ENCODE data around the gene VWA8.

VWA8 gene

DNA sequence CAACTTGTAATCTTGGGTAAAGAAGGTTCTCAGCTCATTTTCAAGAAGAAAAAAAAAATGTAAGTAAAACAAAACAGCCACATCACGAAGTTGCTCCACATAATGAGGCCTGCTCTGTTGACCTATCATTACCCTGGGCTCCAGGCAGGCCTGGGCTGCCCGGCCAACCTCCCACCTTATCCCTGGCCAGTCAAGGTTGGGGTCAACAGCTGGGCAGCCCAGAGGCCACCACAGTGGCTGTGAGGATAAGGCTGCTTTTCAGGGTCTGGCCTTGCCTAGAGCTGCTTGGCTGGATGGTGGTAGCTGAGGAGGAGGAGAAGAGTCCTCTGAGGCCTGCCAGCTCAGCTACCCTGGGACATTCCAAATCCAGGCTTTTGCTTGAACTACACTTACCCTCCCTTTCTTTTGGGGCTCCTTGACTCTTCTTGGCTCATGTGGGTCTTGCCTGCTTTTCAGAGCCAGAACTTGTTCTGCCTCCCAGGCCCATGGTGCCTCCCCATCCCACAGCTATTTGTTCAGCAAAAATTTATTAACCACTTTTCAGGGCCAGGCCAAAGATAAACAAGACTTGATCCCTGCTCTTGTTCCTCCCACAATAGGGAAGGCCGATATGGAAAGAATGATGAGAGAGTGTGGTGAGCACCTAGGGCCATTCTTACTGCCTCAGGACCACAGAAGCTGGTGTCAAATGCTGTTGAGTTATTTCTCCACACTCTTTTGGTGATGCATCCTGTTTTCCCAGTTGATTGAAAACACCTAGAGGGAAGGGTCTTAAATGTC, 401.9 kb downstream of the VWA8 start:
- TF ChIP-seq, protein P1, sequence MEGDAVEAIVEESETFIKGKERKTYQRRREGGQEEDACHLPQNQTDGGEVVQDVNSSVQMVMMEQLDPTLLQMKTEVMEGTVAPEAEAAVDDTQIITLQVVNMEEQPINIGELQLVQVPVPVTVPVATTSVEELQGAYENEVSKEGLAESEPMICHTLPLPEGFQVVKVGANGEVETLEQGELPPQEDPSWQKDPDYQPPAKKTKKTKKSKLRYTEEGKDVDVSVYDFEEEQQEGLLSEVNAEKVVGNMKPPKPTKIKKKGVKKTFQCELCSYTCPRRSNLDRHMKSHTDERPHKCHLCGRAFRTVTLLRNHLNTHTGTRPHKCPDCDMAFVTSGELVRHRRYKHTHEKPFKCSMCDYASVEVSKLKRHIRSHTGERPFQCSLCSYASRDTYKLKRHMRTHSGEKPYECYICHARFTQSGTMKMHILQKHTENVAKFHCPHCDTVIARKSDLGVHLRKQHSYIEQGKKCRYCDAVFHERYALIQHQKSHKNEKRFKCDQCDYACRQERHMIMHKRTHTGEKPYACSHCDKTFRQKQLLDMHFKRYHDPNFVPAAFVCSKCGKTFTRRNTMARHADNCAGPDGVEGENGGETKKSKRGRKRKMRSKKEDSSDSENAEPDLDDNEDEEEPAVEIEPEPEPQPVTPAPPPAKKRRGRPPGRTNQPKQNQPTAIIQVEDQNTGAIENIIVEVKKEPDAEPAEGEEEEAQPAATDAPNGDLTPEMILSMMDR (IDR thresholded peaks at IDR 0.05; ENCODE audit: insufficient read depth, low read length, missing control alignments): no peak
- ChIA-PET POLR2A (interaction anchor here (0.7 kb wide), 1 partner anchor 58 kb away, joined by 3 read pairs; no protein-coding TSS in a partner anchor), CTCF (interaction anchor here (2.0 kb wide), 1 partner anchor 12 kb away, joined by 8 read pairs; no protein-coding TSS in a partner anchor)

DNA sequence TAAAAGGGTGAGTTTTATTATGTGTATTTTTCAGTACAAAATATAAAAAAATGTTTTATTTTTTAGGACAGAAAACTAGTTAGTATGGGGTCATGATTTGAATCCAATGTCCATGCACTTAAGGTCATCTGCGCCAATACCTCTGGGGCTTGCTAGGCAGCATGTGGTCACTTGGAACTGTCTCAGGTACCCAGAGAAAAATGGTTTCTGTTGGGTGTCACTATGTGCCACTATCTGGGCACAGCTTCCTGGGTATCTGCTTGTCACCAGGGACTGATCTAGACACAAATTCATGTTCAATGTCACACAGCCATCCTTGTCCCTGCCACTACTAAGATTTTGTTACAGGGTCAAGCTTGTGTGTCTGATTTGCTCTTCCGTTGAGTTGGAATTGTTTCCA, 403.2 kb downstream of the VWA8 start:
- ChIA-PET CTCF (no interaction called here), POLR2A (no interaction called here)
- no peak overlapping the region for H3K4me3 ChIP-seq (ENCODE audit: low read depth, low read length)
- DNase-seq (ENCODE audit: low read depth, low spot score): no peak
- TF ChIP-seq, protein P1 (IDR thresholded peaks at IDR 0.05; ENCODE audit: insufficient read depth, low read length, missing control alignments): no peak

More for the DNA sequence above, 401.9 kb downstream of the VWA8 start:
- DNase-seq (ENCODE audit: low read depth, low spot score): no peak
- H3K4me3 ChIP-seq (ENCODE audit: low read depth, low read length): no peak overlapping the region

DNA sequence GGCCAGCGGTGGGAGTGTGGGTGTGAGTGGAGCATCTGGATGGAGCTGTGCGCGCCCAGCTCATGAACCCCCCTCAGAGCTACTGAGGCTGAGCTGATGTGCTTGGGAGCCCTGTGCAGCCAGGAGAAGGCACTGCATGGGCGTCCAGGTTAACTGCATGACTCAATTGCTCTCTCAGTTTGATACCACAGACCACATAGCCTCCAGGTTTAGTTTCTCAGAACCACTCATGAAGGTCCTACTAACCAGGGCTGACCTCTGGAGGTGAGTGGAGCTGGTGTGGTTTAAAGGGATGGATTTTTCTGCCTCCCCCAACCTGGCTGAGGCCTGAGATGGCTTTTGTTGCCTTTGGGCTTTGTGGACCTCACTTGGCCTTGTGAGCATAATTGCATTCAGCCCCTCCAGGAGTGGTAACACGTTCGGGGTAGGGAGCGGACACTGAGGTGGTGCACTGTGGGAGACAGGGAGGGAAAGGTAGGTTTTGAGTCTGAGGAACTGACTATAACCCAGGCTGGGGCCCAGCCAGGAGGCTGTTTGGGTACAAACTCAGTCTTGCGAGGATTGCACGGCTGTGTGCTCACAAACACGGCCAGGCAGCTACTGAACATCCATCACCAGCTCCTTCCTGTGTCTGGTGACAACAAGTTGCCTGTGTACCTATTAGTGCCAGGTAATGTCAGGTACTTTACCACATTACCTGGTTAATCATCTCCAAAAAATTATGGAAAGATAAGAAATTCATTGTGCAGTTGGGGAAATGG, 406.1 kb downstream of the VWA8 start:
- no peak for DNase-seq (ENCODE audit: low read depth, low spot score)

DNA sequence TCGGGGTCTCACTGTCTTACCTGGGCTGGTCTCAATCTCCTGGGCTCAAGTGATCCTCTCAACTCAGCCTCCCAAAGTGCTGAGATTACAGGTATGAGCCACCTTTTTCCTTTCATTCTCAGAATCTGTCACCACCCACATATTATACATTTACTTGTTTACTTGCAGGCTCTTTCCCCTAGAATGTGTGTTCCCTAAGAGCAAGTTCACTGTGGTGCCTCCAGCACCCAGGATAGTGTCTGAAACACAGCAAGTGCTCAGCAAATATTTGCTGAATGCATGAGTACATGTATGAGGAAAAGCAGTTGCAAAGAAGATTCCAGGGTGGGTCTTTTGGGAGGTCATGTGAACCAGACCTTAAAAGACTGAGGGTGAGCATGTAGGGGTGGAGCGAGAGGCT, 406.7 kb downstream of the VWA8 start:
- no peak for DNase-seq (ENCODE audit: low read depth, low spot score)
- ChIA-PET CTCF (no interaction called here), POLR2A (no interaction called here)
- TF ChIP-seq, protein P1 (IDR thresholded peaks at IDR 0.05; ENCODE audit: insufficient read depth, low read length, missing control alignments): no peak
- no peak overlapping the region for H3K4me3 ChIP-seq (ENCODE audit: low read depth, low read length)

More for the DNA sequence above, 406.1 kb downstream of the VWA8 start:
- ChIA-PET CTCF (interaction anchor here (0.5 to 1.1 kb wide), 2 partner anchors 10 to 476 kb away, joined by 3 read pairs; no protein-coding TSS in a partner anchor), POLR2A (no interaction called here)
- TF ChIP-seq, protein P1 (IDR thresholded peaks at IDR 0.05; ENCODE audit: insufficient read depth, low read length, missing control alignments): no peak
- no peak overlapping the region for H3K4me3 ChIP-seq (ENCODE audit: low read depth, low read length)

DNA sequence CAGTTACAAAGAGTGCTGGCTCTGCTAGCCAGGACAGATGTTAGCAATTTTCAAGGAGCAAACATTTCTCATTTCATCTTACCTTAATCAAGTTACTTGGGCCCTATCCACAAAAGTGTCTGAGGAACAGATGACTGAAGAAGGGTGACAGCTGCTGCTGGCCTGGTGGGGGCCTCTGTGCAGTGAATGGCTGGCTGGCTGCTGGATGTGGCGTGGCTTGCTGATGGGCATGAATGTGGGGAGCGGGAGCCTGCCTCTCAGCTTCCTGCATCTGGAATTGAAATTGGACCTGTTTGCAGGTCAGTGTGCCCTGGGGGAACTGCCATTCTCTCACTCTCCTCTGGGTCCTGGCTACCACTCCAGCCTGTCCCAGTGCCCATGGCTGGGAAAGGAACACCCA, 408.9 kb downstream of the VWA8 start:
- TF ChIP-seq, protein P1 (IDR thresholded peaks at IDR 0.05; ENCODE audit: insufficient read depth, low read length, missing control alignments): no peak
- ChIA-PET CTCF (no interaction called here), POLR2A (no interaction called here)
- no peak for DNase-seq (ENCODE audit: low read depth, low spot score)
- no peak overlapping the region for H3K4me3 ChIP-seq (ENCODE audit: low read depth, low read length)

DNA sequence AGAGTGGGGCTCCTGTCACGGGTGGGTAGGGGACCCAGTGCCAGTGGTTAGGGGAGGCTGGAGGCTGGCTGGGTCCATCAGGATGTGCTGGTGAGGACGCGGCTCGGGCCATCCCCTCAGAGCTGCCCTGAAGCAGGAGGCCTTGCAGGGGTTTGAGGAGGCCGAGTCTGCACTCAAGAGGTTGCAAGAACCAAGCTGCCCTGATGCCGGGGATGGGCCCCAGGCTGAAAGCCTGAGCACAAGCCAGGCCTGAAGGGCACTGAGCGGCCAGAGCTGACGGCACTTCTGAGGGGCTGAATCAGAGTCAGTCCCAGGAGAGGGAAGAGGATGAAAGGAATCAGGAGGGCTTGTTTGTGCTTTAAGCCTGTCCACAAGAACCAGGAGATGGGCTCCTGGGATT, 410.6 kb downstream of the VWA8 start:
- no peak for DNase-seq (ENCODE audit: low read depth, low spot score)
- TF ChIP-seq, protein P1 (IDR thresholded peaks at IDR 0.05; ENCODE audit: insufficient read depth, low read length, missing control alignments): no peak
- no peak overlapping the region for H3K4me3 ChIP-seq (ENCODE audit: low read depth, low read length)
- ChIA-PET CTCF (no interaction called here), POLR2A (no interaction called here)

All from AG04449 (cell line).